ENCODE data around the gene TOM1. TPM values are rescaled to one million over a fixed set of nuclear protein-coding genes. Genes with fewer than 3 reads are reported as not detected.

The TOM1 gene
- total RNA-seq, 4 donors from 2014 or later, result 56.3 to 183 (median 104) TPM

DNA sequence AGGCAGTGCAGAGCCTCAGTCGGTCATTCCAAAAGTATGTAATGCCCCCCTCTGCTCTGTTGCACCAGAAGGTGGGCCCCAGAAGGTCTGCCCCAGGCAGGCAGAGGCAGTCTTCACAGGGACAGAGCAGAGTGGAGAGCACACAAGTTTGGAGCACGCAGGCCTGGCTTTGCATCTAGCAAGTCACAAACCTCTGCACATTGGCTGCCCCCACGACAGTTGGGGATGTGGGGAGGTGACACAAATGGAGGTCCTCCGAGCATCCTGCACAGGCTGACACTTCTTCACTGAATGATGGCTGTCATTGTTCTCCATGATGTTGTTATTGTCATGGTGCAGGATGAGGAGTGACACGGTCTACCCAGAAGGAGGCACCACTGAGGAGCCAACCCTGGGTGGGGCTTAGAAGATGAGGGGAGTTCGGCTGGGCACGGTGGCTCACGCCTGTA is 11.9 kb downstream of the TOM1 start:
- Histone ChIP-seq H3K36me3 (no peaks in the 10 kb centered on the region), H3K27me3 (no peaks in the 10 kb centered on the region), H3K4me3 (no peak overlapping the region), H3K4me1 (peaks cover 42 to 69% (median 57%) of the 10 kb centered on the region in 4 donors), H3K9me3 (no peaks in the 10 kb centered on the region), H3K27ac (peak overlapping the region; percentile 54 to 75 (median 62))
- in situ Hi-C loops (cut with MboI; ENCODE audit: low pct_ligation_motif_present in 1 of 4, low pct_unique_long_range_greater_than_20kb in 1 of 4, low sequenced_read_pairs in 3 of 4) (no loop called here), intact Hi-C loops (cut with DNase I; ENCODE audit: low total_unique reads) (no loop called here)
- DNase-seq, result no peak
- TF ChIP-seq POLR2A (IDR thresholded peaks at IDR 0.05), result no peak
- no peak for TF ChIP-seq EP300 (IDR thresholded peaks at IDR 0.05; ENCODE audit: low read depth)
- no peak for TF ChIP-seq POLR2AphosphoS5 (IDR thresholded peaks at IDR 0.05)
- TF ChIP-seq, protein P1, sequence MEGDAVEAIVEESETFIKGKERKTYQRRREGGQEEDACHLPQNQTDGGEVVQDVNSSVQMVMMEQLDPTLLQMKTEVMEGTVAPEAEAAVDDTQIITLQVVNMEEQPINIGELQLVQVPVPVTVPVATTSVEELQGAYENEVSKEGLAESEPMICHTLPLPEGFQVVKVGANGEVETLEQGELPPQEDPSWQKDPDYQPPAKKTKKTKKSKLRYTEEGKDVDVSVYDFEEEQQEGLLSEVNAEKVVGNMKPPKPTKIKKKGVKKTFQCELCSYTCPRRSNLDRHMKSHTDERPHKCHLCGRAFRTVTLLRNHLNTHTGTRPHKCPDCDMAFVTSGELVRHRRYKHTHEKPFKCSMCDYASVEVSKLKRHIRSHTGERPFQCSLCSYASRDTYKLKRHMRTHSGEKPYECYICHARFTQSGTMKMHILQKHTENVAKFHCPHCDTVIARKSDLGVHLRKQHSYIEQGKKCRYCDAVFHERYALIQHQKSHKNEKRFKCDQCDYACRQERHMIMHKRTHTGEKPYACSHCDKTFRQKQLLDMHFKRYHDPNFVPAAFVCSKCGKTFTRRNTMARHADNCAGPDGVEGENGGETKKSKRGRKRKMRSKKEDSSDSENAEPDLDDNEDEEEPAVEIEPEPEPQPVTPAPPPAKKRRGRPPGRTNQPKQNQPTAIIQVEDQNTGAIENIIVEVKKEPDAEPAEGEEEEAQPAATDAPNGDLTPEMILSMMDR (IDR thresholded peaks at IDR 0.05), result no peak
- 88% methylated on average over 8 of the region's 8 CpGs; no CpG with 5 or more reads in 1 of the 2 donors for WGBS, 2 donors (ENCODE audit: low coverage in 1 of 2)

DNA sequence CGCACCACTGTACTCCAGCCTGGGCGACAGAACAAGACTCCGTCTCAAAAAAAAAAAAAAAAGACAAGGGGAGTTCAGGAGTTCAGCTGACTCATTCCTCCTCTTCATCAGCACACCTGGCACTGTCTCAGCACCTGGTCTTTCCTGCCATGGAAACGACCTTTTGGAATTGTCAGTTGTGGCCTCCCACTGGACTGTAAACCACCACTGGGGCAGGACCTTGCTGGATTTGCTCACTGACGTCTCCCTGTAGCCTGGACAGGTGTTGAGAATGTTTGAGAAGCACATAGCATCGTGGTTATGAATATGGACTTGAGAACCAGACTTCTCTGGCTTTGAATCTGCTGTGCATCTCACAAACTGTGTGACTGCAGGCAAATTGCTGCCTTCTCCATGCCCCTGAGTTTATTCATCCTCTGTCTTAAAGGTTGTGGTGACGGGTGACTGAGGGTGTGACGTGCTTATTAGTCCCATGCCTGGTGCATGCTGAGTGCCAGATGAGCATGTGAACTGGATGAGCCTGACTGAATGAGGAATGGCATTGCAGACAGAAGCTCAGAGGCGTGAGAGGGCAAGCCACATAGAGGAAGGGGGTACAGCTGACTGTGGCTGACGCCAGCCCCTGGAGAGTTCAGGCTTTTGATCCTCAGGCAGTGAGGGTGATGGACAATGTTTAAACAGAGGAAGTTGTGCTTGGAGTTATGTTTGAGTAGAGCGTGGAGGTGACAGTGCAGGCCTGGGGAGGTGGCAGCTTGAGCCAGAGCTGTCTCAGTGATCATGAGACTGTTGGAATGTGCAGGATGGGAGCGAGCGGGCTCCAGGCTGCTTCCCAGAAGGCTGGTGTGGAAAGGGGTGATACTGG is 12.7 kb downstream of the TOM1 start:
- 37 to 60% methylated on average over 3 to 13 of the region's 13 CpGs for WGBS, 2 donors (ENCODE audit: low coverage in 1 of 2)
- TF ChIP-seq EP300 (IDR thresholded peaks at IDR 0.05; ENCODE audit: low read depth) (no peak), POLR2AphosphoS5 (IDR thresholded peaks at IDR 0.05) (peak in 2 of 3 donors; percentile 17 to 40), POLR2A (IDR thresholded peaks at IDR 0.05) (no peak)
- TF ChIP-seq, protein P1 (IDR thresholded peaks at IDR 0.05), result no peak
- intact Hi-C loops (cut with DNase I; ENCODE audit: low total_unique reads) (no loop called here), in situ Hi-C loops (cut with MboI; ENCODE audit: low pct_ligation_motif_present in 1 of 4, low pct_unique_long_range_greater_than_20kb in 1 of 4, low sequenced_read_pairs in 3 of 4) (no loop called here)
- DNase-seq, result peak; percentile 67
- H3K27me3 ChIP-seq, result no peaks in the 10 kb centered on the region
- no peak overlapping the region for H3K4me3 ChIP-seq
- peaks cover 42 to 66% (median 56%) of the 10 kb centered on the region in 4 donors for H3K4me1 ChIP-seq
- peak overlapping the region; percentile 45 to 75 (median 62) for H3K27ac ChIP-seq
- no peaks in the 10 kb centered on the region for H3K36me3 ChIP-seq
- no peaks in the 10 kb centered on the region for H3K9me3 ChIP-seq

DNA sequence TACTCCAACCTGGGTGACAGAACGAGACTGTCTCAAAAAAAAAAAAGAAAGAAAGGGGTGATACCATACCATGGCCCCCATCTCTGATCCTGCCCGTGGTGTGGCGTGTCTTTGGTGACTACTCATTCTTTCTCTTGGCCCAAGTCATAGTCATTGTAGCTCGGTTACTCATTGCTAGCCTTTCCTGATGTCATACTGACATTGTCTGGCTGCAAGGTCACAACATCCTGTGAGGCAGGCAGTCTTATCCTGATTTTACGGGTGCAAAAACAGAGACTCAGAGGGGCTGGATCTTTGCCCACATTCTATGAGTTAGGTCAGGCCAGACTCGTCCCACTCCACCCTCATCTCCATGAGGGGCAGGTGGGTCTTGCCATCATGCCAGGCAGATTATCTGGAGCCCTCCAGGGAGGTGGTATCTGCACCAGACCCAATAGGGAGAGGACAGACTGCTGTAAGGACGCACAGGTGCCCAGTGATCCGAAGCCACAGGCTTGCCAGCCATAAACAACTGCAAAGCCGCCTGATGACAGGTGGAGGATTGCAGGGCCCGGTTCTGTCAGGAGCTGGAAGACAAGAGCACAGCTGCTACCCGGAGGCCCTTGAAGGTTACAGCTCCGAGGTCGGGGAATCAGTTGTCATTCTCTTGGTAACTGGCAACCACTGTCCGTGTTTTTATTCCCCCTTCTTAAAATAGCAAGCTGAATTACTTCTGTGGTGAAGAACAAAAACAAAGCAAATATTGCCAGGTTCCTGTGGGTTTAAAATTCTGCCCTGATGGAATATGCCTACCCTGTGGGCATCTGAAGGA is 13.8 kb downstream of the TOM1 start:
- Histone ChIP-seq H3K4me1 (peaks cover 42 to 60% (median 54%) of the 10 kb centered on the region in 4 donors), H3K27me3 (no peaks in the 10 kb centered on the region), H3K36me3 (no peaks in the 10 kb centered on the region), H3K4me3 (no peak overlapping the region), H3K9me3 (no peaks in the 10 kb centered on the region), H3K27ac (peak overlapping the region; percentile 45 to 75 (median 62))
- 37% methylated on average over 5 to 14 of the region's 14 CpGs for WGBS, 2 donors (ENCODE audit: low coverage in 1 of 2)
- DNase-seq, result no peak
- in situ Hi-C loops (cut with MboI; ENCODE audit: low pct_ligation_motif_present in 1 of 4, low pct_unique_long_range_greater_than_20kb in 1 of 4, low sequenced_read_pairs in 3 of 4), result no loop called here
- TF ChIP-seq POLR2A (IDR thresholded peaks at IDR 0.05), result no peak
- TF ChIP-seq, protein P1 (IDR thresholded peaks at IDR 0.05), result no peak
- no peak for TF ChIP-seq POLR2AphosphoS5 (IDR thresholded peaks at IDR 0.05)
- TF ChIP-seq EP300 (IDR thresholded peaks at IDR 0.05; ENCODE audit: low read depth), result no peak
- intact Hi-C loops (cut with DNase I; ENCODE audit: low total_unique reads), result no loop called here

All from transverse colon (tissue), 4 donors.